ENCODE data around the gene HNRNPA0.

DNA sequence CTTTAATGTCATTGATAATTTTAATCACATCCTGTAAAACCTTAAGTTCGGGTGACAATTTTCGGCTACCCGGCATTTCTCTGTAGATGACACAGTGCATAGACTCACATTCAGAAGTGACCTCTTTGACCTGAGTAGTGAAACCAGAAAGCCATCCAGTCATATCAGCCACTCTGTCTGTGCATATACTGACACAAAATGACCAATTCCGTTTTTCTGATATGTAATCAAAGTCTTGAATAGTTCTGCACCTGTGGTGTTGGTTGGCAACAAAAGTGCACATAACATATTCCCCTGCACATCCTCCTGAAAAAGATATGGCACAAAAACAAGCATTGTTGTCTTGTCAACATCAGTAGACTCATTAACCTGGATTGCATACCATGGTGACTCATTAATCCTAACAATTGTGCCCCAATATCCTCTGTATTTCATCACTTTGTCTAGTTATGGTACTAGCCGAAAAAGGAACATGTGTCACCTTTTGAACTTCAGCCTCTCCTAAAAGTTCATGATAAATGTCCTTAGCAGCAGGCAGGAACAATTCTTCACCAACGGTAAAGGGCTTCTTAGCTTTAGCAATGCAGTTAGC, 4.6 kb upstream of the HNRNPA0 start:
- TF ChIP-seq, protein P1, sequence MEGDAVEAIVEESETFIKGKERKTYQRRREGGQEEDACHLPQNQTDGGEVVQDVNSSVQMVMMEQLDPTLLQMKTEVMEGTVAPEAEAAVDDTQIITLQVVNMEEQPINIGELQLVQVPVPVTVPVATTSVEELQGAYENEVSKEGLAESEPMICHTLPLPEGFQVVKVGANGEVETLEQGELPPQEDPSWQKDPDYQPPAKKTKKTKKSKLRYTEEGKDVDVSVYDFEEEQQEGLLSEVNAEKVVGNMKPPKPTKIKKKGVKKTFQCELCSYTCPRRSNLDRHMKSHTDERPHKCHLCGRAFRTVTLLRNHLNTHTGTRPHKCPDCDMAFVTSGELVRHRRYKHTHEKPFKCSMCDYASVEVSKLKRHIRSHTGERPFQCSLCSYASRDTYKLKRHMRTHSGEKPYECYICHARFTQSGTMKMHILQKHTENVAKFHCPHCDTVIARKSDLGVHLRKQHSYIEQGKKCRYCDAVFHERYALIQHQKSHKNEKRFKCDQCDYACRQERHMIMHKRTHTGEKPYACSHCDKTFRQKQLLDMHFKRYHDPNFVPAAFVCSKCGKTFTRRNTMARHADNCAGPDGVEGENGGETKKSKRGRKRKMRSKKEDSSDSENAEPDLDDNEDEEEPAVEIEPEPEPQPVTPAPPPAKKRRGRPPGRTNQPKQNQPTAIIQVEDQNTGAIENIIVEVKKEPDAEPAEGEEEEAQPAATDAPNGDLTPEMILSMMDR (IDR thresholded peaks at IDR 0.05): no peak
- no peak for TF ChIP-seq POLR2A (IDR thresholded peaks at IDR 0.05)
